Stimulated activated CD4-positive, alpha-beta T cell treated with anti-CD3 and anti-CD28 coated beads, Interleukin-4, amount 100 ng/mL, for 48 hours (primary cell): ENCODE data around the gene USP35.
"Not testable (repeated sequence)": the region's sequence is repeated elsewhere in the genome, so short reads cannot be mapped to it uniquely, and the experiment has no call there.

Experiments used
- DNase-seq, 2 donors: peaks; one replicate each; pipeline ENCODE4 v3.0.0-alpha.2; 2020; ENCODE audit warnings: low read depth in 2 of 2

Gene USP35

GRCh38 chr11:78233046-78233445 lies 44.3 kb downstream of the USP35 start:
- DNase-seq, result not testable (repeated sequence)

- DNase-seq, result no peak
Measured at GRCh38 chr11:78234006-78234405, 45.3 kb downstream of the USP35 start.

GRCh38 chr11:78237293-78238046 lies 48.8 kb downstream of the USP35 start:
- DNase-seq, result no peak

GRCh38 chr11:78239781-78240180 lies 51.1 kb downstream of the USP35 start:
- no peak for DNase-seq

- no peak for DNase-seq
Measured at GRCh38 chr11:78241475-78241874, 52.8 kb downstream of the USP35 start.

GRCh38 chr11:78244080-78244479 lies 55.4 kb downstream of the USP35 start:
- DNase-seq, result no peak

GRCh38 chr11:78244546-78245255 lies 56.0 kb downstream of the USP35 start:
- DNase-seq, result no peak

- DNase-seq, result no peak
Measured at GRCh38 chr11:78248191-78248590, 59.5 kb downstream of the USP35 start.

GRCh38 chr11:78248903-78249302 lies 60.2 kb downstream of the USP35 start:
- no peak for DNase-seq

GRCh38 chr11:78250099-78250498 lies 61.4 kb downstream of the USP35 start:
- no peak for DNase-seq

GRCh38 chr11:78251083-78251775 lies 62.5 kb downstream of the USP35 start:
- DNase-seq, result no peak

GRCh38 chr11:78253797-78254196 lies 65.1 kb downstream of the USP35 start:
- no peak for DNase-seq

GRCh38 chr11:78254268-78254667 lies 65.5 kb downstream of the USP35 start:
- DNase-seq, result no peak

GRCh38 chr11:78255919-78256318 lies 67.2 kb downstream of the USP35 start:
- DNase-seq, result no peak

- no peak for DNase-seq
Measured at GRCh38 chr11:78256962-78257361, 68.2 kb downstream of the USP35 start.

- no peak for DNase-seq
Measured at GRCh38 chr11:78257654-78258053, 68.9 kb downstream of the USP35 start.

GRCh38 chr11:78259777-78260487 lies 71.2 kb downstream of the USP35 start:
- no peak for DNase-seq

- DNase-seq, result no peak
Measured at GRCh38 chr11:78261367-78261766, 72.6 kb downstream of the USP35 start.

GRCh38 chr11:78261828-78262227 lies 73.1 kb downstream of the USP35 start:
- no peak for DNase-seq

- DNase-seq, result no peak
Measured at GRCh38 chr11:78262238-78262637, 73.5 kb downstream of the USP35 start.

GRCh38 chr11:78262691-78263090 lies 74.0 kb downstream of the USP35 start:
- DNase-seq, result no peak
